ENCODE data around the gene SPAG6.
"Not testable (repeated sequence)": the region's sequence is repeated elsewhere in the genome, so short reads cannot be mapped to it uniquely, and the experiment has no call there.

SPAG6 gene

DNA sequence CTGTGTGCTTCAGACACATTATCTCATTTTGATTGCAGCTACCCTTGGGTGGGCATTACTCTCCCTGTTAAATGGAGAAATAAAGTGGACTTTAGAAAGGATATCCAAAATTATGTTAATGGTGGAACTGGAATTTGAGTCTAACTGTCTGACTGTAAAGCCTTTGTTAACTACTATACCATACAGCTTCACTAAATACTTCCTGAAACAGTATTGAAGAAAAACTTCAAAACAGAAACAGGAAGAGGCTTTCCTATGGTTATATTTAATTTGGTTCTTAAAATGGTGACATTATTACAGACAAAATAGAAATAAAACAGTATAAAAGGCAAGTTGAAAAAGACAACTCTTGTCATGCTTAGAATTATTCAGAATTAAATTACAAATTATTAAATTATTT, 25.0 kb downstream of the SPAG6 start:
- no peak for DNase-seq (ENCODE audit: low spot score)

DNA sequence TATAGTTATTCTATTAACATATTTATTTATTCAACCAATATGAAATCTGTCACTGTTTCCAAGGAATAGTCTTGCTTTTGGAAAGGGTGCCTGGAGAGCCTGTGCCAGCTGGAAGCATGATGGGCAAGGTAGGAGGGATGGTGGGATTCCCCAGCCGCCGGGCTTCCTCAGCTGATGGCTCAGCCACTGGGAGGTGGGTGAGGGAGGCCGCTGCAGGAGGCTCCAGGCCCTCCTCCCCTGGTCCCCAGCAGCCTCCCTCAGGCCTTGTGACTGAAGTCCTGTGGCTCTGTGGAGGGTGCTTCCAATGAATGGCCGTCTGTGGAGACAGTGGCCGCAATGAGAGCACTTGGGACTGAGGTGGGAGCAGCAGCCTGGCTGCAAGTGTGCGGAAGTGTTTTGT, 27.0 kb downstream of the SPAG6 start:
- no peak for DNase-seq (ENCODE audit: low spot score)

DNA sequence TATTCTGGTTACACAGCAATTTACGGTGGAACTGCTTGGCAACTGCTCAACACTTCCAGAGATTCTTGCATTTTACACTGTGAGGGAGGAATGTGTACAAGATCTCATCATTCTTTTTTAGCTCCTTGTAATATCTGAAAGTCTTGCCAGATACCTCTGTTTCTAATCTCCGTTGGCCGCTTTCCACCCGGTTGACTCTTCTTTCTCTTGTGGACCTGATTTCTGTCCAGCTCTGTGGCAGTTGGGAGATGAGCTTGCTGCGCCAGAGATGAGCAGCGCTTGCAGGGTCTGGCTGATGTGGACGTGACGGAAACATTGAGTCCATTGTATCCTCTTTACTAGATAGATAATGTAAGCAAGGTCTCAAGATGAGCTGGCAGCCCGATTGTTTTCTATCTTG, 27.6 kb downstream of the SPAG6 start:
- DNase-seq (ENCODE audit: low spot score), result no peak

DNA sequence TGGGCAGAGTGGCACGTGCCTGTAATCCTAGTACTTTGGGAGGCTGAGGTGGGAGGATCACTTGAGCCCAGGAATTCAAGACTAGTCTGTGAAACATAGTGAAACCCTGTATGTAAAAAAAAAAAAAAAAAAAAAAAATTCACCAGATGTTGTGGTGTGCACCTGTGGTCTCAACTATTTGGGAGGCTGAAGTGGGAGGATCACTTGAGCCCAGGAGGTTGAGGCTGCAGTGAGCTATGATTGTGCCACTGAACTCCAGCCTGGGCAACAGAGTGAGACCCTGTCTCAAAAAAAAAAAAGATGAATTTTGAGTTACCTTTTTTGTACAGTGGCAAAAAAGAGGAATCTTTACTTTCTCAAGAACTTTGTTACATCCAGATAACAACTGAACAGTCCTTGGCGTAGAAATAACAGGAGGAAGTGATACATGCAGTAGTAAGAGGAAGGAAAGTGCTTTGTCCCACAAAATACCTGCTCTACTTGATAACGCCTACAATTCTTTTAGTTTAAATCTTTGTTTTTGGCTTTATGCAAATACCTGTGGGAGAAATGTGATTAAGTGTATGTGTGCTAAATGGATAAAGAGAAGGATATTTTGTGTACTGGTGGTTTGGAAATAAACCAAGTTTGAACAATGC, 29.3 kb downstream of the SPAG6 start:
- DNase-seq (ENCODE audit: low spot score), result no peak

DNA sequence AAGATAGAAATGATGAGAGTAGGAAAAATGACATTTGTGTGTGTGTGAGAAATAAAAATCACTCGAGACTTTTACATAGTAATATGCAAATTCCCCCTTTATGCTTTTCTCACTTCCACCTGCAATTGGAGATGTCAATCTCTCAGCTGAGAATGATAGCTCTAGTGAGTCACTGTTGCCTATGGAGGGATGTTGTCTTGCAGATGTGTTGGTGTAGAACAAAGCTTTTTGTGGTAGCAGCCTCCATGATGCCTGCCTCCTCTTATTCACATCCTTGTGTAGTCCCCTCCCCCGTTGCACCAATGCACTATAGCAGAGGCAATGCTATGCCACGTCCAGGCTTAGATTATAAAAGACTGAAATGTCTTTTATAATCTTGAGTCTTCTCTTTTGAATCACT, 33.8 kb downstream of the SPAG6 start:
- DNase-seq (ENCODE audit: low spot score), result no peak

DNA sequence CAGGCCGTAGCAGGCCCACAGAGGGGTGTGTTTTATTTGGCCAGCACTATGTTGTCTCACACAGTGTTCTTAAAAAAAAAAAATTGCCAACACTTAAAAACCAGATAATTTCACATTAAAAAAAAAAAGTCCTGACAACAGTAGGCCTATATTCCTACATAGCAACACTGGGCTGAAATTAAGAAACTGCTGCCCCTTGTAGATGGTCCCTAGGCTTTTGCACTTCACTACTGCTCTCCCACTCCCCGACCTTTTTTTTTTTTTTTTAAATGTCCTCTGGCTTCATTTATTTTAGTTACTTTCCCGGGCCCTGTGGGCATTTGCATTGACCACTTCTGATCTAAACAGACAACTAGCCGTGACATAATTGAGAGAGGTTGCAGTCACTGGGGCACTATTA, 36.0 kb downstream of the SPAG6 start:
- DNase-seq (ENCODE audit: low spot score), result no peak

DNA sequence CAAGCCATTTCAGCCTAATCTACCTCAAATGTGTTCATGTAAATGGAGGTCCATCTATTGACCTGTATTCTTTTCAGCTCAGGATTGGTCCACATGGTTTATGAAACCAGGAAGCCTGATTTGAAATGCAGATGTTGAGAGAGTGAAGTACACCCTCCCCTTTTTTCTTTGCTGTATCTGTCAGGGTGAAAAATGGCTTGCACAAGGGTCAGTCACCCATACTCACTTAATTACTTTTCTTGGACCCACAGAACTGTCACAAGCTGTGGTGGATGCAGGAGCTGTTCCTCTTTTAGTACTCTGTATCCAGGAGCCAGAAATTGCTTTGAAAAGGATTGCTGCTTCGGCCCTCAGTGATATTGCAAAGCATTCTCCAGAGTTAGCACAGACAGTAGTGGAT, 41.2 kb downstream of the SPAG6 start:
- peak; percentile 22 for DNase-seq (ENCODE audit: low spot score)

DNA sequence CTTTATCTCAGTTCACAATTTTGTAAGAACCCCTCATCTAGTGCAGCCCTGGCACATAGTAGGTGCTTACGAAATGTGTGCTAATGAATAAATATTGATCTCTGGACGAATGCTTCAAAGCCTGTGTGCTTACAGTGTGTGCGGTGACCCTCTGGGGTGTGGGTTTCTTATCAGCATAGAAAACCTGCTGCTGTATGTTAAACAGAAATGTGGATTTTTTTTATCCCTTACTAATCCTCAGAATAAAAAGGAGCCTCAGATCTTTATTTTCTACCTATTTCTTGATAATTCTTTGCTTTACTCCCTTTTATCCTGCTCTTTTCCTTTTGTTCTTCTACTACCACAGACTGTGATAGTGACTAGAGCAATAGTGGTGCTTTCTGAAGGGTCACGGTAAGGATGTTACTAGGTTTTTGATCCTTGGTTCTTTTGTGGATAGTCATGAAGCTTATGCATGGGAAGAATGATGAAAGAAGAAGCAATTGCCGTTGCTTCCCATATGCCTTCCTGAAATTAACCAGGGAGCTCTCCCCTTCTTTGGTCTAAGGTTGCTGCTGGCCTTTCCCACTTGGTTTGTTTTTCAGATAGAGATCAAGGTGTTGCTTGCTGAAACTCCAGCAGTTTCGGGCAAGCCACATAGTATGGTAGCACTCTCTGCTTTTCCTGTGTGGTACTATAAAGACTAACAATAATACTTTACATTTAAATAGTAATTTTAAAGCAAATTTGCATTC, 44.7 kb downstream of the SPAG6 start:
- DNase-seq (ENCODE audit: low spot score), result no peak

DNA sequence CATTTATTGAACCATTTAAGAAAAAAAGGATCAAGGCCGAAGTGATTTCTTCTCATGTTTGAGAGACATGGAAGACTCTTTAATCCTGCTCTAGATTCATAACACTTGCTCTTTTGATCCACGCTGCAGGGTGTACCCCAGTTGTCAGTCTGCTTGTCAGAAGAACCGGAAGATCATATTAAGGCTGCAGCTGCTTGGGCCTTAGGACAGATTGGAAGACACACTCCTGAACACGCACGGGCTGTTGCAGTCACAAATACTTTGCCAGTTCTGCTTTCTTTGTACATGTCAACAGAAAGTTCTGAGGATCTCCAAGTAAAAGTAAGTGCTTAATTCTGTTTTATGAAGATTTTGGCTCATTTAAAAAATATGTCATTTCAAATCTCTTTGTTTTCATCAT, 46.3 kb downstream of the SPAG6 start:
- no peak for DNase-seq (ENCODE audit: low spot score)

DNA sequence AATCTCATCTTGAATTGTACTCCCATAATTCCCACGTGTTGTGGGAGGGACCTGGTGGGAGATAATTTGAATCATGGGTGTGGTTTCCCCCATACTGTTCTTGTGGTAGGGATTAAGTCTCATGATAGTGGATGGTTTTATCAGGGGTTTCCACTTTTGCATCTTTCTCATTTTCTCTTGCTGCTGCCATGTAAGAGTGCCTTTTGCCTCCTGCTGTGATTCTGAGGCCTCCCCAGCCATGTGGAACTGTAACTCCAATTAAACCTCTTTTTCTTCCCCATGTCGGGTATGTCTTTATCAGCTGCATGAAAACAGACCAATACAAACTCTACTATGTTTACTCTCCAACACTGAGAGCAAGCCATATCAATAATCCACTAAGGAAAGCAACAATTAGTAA, 50.9 kb downstream of the SPAG6 start:
- not testable (repeated sequence) for DNase-seq (ENCODE audit: low spot score)

DNA sequence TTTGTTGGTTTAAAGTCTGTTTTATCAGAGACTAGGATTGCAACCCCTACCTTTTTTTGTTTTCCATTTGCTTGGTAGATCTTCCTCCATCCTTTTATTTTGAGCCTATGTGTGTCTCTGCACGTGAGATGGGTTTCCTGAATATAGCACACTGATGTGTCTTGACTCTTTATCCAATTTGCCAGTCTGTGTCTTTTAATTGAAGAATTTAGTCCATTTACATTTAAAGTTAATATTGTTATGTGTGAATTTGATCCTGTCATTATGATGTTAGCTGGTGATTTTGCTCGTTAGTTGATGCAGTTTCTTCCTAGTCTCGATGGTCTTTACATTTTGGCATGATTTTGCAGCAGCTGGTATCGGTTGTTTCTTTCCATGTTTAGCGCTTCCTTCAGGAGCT, 61.6 kb downstream of the SPAG6 start:
- not testable (repeated sequence) for DNase-seq (ENCODE audit: low spot score)

DNA sequence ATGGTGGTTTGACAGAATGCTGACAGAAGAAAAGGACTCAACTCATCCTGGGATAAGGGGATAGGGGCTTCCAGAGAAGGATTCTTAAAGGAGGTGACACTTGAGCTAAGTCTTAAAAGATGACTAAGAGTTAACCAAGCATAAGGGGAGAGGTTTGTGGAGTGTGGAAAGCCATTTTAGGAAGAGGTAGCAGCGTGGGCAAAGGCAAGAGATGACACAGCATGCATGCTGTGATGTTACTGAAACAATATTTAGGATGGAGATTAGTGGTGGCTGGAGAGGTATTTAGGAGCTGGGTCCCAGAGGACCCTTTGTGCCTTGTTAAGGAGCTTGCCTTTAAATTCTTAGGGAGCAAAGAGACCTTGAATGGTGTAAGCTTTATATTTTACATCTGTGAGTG, 65.1 kb downstream of the SPAG6 start:
- DNase-seq (ENCODE audit: low spot score), result no peak

DNA sequence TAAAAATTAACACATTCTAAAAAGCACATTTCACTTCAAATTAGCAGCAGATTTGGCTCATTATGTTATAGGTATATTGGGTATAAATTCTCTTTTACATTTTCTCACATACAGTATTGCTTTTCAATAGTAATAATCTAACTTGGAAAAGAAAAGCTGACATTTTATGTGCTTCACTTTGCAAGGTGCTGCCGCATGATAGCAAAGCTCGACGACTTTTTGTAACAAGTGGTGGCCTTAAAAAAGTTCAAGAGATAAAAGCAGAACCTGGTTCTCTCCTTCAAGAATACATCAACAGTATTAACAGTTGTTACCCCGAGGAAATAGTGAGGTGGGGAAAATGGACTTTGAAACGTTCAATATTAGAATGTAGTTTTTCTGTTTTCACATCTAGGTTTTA, 65.5 kb downstream of the SPAG6 start:
- DNase-seq (ENCODE audit: low spot score), result no peak

DNA sequence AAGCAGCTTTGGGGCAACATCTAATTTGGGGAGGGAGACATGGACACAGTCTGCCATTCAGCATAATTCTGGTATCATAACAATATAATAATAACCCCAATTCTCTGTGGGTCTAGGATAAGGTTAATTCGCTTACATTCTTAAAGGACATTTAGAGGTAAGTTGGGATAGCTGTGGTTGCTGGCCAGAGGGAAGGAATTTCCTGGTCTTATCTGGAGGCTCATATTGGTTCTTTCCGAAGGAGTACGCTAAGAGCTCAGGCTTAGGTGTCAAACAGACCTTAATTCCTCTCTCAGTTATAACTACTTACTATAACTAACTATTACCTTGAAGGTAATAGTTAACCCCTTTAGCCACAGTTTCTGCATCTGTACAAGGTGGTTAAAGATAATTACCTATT, 68.8 kb downstream of the SPAG6 start:
- no peak for DNase-seq (ENCODE audit: low spot score)

DNA sequence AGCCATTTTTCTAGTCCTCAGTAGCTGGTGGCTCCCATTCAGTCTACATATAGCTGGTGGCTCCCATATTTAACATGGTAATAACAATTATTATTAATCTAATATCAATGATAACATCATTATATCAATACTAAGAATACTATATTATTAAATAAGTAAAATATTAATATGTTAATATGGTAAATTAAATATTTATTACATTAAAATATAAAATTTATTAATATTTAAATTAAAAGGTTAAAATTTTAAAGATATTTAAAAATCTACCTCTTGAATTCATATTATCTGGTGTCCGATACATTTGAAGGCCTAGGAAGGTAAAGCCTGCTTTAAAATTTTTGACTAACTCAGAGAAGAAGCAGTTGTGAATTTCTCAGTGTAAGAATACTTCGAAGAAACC, 69.8 kb downstream of the SPAG6 start:
- no peak for DNase-seq (ENCODE audit: low spot score)

DNA sequence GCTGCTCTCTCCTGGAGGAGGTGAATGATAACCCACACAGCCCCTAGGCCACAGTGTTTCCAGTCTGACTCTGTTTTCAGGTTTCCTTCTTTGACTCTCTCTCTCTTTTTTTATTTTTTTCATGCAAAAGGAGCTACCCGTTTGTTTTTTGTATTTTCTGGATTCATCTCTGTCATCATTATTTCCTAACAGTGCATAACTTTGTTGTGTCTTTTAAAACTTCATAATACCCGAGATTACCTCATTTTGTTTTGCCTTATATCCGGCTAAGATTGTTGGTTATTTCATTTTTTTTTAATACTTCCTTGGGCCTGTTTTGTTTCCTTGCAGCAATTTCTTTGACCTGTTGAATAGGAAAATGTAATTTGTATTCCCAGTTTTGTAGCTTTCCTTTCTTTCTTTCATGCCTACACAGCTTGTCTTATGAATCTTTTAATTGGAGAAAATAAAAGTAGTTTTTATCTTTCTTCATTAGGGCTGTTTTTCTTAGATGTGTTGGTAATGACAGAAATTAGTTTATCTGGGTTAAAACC, 72.5 kb downstream of the SPAG6 start:
- DNase-seq (ENCODE audit: low spot score), result no peak

DNA sequence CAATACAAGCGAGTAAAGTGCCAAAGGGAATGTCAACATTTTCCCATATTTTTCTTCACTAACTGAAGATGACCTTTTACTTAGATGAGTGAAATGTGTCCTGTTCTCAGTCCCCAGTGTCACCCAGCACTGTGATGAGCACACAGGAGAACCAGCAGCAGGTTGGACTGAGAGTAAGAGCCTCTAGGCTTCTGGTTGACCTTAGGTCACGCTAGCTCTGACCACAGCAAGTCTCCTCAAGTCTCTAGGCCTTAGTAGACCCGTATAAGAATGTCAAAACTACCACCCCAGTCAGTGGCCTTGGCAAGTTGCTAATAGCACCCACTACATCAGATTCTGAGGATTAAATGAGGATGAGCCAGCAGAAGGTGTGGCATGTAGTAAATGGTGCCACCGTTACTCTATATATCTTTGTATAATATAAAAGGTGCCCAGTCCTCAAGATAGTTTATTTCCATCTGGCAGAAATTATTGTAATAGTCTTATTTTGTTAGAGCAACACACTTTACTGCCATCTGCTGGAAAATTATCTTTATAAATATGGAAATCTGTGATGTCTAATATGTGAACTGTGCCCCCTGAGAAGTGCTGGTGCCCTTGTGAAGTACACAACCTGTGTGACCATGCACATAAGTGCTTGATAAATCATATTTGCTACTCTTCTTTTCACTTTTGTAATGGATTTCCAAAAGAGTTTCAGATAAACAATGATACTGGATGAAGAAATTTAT, 75.7 kb downstream of the SPAG6 start:
- DNase-seq (ENCODE audit: low spot score), result no peak

DNA sequence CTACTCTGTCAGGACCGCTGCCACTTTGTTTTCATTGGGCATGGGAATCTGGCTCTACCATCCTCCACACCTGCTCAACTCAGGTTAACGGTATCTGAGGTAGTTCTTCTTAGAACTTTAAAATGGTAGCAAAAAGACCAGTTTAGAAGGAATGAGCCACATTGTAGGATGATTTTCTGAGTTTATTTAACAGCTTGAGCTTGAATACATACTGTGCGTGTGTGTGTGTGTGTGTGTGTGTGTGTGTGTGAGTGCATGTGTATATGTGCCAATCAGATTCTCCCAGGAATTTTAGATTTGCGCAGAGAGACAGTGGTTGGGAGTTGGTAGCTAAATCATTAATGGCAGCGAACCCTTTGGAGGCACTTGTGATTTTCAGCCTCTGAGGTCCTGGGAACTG, 81.4 kb downstream of the SPAG6 start:
- no peak for DNase-seq (ENCODE audit: low spot score)

DNA sequence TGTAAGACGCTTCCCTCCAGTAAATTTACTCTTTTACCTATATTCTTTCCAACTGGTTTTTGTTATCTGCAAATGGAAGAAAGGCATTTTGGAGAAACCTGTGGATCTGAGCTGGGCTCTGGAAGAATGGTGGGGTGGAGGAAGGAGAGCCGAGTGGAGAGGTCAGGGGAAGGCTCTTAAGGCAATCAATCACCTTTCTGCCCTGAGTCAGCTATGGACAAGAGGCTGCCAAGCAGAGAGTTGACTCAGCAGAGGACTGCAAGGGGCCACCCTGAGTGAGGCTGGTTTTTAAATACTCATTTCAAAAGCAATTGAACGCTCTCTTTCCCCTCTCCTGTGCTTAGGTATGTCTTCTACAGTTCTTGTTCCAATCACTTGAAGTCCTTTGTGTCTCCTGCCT, 81.8 kb downstream of the SPAG6 start:
- peak; percentile 34 for DNase-seq (ENCODE audit: low spot score)

DNA sequence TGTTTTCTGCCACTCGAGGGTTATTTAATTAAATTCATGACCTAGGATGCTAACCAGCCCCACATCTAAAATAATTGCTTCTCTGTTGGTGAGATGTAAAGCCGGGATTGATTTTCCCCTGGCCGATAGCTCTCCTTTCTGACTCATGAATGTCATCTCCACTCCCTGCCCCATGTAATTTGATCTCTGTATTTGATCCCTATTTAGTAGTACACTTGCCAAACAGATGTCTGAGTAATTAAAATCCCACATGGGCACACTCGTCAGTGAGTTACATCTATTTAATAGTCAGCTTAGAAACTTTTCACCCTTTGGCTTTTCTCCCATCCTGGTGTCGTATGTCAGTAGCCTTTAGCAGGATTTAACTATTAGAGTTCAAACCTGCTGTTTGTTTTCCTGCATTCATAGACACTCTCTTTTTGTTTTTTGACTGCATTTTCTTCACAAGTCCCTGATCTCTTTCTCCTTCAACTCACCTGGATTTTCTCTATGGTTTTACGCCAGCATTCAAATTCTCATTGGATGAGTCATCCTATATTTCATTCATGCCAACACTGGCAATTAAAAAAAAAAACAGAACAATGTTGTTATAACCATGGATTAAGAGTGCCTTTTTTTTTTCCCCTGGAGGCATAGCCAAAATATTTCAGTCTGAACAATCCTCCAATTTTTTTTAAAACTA, 82.7 kb downstream of the SPAG6 start:
- DNase-seq (ENCODE audit: low spot score), result peak; percentile 95

DNA sequence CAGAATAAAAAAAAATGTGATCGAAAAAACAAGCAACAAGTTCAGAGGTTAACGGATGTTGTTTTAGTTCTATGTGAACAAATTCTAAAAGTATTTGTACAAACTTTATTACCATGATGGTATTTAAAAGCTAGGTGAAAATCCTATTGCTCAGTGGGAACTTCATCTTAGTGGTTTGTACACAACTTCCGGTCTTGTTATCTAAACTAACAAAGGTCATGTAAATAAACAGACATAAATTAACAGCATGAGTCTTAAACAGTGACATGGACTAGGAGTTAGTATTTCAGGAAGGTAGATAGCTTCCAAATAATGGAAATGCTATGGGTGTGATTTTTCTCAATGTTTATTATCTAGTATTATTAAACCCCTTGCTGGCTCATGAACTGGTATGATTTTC, 83.8 kb downstream of the SPAG6 start:
- no peak for DNase-seq (ENCODE audit: low spot score)

DNA sequence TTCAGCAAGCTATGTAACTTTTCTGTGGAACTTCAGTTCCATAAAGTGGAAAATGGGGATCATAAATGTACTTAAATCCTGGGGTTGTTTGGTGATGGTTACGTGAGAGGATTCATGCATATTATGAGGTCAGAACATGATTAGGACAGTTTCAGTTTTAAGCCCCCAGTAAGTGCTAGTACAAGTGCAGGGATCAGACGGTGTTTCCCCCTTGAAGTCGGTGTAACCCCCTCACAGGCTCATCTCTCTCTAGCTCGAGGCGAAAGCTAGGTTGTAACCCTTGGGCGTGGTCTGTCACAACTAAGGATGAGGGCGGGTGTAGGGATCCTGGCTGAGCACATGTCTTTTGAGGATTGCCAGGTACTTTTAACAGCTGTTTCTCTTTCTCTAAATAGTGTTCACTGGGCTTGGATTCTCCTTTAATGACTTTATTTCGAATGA, 84.7 kb downstream of the SPAG6 start:
- DNase-seq (ENCODE audit: low spot score), result no peak
